Hippocampal formation (tissue), 2 donors: ENCODE results near the gene MYO6.
A peak's percentile ranks its signal among the peaks of the same experiment; 100 is the strongest.

ENCODE experiments used
- DNase-seq, 2 donors: peaks; one replicate each; lab custom pipeline; 2025; lab: John Stamatoyannopoulos, UW

MYO6 gene

DNA sequence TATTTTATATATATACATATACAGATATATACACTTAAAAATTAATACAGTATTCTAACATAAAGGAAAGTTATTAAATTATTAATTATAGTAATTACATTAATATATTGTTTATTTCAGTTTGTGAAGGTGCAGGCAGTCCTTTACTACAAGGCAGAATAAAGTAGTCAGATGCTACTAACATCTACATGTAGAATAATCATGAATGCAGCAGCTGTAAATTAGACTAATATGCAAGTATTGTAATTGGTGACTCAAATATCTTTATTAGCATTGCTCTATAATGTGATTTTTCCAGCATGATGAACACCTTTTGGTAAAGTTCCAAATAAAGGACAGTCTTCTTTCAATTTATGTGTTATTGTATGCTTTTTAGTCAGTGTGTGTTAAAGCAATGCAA lies 17.3 kb downstream of the MYO6 start:
- no peak for DNase-seq

DNA sequence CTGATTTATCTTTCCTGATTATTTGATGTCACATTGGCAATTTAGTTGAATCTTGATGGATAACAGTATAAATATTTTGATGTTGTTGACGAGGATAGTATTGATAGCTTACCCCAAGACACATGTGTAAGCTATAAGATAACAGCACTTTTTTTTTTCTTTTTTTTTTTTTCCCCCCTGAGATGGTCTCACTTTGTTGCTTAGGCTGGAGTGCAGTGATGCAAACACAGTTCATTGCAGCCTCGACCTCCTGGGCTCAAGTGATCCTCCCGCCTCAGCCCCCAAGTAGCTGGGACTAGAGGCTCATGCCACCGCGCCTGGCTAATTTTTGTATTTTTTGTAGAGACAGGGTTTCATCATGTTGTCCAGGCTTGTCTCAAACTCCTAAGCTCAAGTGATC lies 21.8 kb downstream of the MYO6 start:
- DNase-seq: no peak

DNA sequence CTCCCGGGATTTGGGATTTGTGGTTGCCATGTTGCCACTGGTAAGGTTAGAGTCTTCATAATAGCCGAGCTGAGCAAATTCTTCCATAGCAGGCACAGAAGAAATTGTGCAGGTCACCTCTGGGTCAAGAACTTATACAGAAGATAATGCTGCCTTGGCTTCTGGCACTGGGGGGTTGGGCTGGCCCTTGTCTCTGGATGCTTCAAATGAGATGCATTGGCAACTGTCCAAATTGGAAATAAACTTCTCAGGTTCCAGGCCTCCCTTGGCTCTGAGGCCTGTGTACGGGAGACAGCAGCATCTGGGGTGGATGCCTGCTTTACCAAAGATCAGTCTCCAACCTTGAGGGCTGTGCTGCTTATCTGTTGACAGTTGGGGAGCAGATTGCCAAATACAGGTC lies 26.2 kb downstream of the MYO6 start:
- DNase-seq: no peak

DNA sequence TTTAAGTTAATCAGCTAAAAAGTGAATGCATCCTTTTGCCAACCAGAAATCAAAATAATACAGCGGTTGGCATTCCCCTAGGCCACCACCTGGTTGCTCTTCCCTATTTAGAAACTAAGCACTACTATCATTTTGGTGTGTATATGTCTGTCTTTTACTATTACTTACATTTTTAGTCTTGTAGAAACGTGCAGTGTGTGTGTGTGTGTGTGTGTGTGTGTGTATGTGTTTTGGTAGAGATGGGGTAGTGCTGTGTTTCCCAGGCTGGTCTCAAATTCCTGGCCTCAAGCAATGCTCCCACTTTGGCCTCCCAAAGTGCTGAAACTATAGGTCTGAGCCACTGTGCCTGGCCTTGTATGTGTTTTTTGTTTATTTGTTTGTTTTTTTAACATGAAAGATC lies 27.4 kb downstream of the MYO6 start:
- no peak for DNase-seq

DNA sequence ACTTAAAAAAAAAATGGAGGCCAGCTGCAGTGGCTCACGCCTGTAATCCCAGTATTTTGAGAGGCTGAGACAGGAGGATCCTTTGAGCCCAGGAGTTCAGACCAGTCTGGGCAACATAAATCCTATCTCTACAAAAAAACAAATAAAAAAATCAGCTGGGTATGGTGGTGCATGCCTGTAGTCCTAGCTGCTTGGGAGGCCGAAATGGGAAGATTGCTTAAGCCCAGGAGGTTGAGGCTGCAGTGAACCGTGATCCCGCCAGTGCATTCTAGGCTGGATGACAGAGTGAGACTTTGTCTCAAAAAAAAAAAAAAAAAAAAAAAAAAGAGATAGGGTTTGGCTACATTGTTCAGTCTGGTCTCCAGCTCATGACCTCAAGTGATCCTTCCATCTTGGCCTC lies 29.7 kb downstream of the MYO6 start:
- no peak for DNase-seq

DNA sequence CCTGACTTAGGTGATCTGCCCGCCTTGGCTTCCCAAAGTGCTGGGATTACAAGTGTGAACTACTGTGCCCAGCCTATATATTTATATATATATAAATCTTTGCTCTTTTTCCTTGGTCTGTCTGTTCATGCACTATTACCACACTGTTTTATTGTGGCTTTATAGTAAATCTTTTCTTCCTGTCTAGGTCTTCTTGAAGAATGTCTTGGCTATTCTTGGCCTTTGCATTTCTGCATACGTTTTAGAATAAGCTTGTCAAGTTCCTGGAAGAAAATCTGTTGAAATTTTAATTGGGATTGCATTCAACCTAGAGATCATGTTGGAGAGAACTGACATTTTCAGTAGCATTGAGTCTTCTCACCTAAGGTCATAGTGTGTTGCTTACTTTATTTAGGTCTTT lies 37.1 kb downstream of the MYO6 start:
- no peak for DNase-seq

DNA sequence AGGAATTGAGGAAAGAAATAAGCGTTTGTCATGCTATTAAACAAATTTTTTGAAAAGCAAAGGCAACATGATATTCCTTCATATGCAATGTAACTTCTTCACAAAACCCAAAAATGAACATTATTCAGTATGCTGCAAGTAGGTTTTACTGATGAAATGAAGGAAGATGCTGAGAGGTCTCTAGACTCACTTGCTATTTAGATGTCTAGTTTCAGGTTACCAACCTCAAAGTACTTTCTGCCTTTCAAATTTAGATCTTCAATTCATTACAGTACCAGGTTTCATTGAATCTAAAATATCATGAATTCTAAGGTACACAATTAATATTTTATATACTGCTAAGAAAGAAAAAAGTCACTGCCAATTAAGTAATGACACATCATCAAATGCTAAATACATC lies 39.9 kb downstream of the MYO6 start:
- DNase-seq: no peak

DNA sequence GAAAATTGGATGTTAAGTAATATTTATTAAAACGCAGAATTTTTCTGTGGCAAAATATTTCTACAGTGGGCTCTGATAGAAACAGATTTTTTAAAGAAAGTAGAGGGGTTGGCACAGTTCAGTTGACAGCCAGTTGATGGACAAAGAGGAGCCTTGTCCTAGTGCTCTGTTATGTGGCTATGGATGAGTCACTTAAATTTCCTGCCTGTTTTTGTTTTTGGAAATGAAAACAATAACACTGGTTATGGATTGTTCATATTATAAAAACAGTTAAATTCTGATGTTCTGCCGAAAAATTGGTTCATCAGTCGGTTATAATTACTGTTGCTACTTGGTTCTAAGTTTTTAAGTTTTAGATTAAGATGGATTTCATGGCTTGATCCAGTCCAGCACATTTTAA lies 42.8 kb downstream of the MYO6 start:
- peak in 1 of 2 donors; percentile 71 for DNase-seq

DNA sequence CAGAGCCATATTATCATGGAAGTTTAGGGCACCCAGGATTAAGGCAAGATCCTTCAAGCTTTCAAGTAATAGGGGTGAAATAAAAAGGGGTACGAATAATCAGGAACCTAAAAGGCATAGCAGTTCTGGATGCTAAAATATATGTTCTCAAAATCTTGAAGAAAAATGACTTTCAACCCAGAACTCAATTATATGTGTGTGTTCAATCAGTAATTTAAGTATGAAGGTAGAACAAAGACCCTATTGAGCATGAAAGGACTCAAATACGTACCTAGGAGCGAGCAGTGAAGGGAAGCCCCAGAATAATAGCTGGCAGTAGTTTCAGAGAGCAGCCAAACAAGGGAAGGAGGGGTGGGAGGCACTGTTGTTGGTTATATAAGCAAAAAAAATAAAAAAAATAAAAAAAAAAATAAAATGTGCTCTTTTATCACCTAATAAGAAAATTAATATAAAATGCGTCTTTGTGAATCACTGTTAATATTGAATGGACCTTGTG lies 45.4 kb downstream of the MYO6 start:
- peak in 1 of 2 donors; percentile 39 for DNase-seq

DNA sequence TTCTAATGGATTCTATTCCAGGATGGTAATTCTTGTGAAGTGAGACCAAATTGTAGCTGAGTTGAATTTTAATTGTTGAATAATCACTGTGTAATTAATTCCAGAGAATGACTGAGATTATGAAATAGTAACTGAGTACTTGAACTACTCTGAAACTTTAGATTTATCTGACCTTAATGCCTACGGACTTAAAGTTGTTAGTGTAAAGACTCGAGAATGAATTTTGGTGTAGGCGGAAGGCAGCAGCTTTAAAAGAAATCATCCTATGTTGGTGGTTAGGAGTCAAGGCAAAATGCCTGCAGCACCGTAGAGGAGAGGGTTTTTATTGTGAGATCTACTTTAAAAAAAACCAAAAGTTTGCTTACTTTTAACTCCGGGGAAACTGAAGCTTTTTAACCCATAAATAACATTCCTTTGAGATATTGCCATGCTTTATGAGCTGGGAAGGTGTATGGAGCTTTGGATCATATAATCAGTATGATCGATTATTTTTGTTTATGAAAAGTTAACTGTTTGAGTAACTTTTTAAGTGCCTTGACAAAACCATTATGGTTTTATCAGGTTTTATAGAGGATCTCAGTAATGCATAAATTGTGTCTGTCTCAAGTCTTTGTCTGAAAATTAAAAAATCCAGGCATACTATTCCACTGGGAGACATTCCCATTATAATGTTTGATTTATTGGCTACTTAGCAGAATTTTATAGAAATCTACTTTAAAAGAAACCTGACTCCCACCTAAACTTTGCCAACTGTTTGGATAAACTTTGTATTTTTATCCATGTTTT lies 46.1 kb downstream of the MYO6 start:
- no peak for DNase-seq

DNA sequence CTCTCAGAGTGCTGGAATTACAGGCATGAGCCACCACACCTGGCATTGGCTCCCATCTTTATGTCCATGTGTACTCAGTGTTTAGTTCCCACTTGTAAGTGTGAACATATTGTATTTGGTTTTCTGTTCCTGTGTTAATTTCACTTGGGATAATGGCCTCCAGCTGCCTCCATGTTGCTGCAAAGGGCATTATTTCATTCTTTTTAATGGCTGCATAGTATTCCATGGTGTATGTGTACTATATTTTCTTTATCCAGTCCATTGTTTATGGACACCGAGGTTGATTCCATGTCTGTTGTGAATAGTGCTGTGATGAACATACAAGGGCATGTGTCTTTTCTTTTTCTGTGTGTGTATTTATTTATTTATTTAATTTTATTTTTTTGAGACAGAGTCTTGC lies 47.7 kb downstream of the MYO6 start:
- no peak for DNase-seq

DNA sequence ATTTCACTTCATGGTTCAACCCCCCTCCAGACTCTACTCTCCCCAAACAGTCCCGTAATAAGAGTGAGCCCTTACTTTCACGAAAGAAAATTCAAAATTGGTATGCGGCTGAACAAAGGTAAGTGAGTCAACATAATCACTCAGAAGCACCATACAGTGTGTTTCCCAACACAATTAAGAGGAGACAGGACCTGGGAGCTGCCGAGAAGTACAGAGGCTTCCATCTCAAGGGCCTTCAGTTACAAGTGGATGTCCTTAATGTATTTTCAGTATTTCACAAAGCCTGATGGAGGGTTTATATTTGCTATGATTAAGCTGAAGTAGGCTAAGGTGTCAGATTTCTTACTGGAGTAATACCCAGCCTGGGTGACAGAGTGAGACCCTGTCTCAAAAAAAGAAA lies 51.1 kb downstream of the MYO6 start:
- DNase-seq: no peak

DNA sequence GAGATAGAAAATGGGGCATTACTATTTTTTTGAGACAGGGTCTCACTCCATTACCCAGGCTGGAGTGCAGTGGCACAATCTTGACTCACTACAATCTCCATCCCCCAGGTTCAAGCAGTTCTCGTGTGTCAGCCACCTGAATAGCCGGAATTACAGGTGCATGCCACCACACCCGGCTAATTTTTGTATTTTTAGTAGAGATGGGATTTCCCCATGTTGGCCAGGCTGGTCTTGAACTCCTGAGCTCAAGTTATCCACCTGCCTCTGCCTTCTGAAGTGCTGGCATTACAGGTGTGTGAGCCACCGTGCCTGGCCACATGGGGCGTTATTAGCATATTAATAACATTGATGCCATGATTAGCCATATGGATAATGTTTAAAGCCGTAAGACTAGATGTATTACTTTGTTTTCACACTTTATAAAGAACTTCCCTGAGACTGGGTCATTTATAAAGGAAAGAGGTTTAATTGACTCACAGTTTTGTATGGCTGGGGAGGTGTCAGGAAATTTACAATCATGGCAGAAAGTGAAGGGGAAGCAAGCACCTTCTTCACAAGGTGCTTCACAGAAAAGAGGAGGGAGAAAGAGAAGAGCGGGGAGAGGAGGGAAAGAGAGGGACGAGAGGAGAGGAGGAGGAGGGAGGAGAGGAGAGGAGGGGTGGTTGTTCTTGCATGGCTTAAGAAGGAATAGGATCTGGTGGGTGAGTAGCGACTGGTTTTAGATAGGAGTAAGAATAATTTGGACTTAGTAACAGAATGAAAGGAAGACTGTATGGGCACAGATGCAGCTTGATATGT lies 51.9 kb downstream of the MYO6 start:
- no peak for DNase-seq

DNA sequence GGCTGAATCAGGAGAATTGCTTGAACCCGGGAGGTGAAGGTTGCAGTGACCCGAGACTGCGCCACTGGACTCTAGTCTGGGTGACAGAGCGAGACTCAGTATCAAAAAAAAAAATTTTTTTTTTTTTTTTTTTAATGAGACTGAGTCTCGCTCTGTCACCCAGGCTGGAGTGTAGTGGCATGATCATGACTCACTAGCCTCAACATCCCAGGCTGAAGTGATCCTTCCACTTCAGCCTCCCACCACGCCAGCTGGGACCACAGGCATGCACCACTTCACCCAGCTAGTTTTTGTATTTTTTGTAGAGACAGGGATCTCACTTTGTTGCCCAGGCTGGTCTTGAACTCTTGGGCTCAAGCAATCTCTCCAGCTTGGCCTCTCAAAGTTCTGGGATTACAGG lies 53.3 kb downstream of the MYO6 start:
- DNase-seq: no peak

DNA sequence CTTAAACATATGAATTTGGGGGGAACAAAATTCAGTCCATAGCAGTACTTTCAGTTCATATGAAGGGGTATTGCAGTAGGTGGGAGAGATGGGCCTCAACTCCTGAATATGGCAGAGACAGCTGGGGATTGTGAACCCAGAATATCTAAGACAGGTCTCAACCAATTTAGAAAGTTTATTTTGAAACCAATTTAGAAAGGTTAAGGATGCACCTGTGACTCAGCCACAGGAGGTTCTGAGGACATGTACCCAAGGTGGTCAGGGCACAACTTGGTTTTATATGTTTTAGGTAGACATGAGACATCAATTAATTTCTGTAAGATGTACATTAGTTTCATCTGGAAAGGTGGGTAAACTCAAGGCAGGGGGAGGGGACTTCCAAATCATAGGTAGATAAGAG lies 59.5 kb downstream of the MYO6 start:
- no peak for DNase-seq

DNA sequence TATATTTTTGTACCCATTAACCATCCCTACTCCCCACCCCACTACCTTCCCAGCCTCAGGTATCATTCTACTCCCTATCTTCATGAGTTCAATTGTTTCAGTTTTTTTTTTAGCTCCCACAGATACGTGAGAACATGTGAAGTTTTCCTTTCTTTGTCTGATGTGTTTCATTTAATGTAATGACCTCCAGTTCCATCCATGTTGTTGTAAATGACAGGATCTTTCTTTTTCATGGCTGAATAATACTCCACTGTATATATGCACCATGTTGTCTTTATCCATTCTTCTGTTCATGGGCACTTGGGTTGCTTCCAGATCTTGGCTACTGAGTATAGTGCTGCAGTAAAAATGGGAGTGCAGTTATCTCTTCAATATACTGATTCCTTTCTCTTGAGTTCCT lies 63.5 kb downstream of the MYO6 start:
- DNase-seq: no peak

DNA sequence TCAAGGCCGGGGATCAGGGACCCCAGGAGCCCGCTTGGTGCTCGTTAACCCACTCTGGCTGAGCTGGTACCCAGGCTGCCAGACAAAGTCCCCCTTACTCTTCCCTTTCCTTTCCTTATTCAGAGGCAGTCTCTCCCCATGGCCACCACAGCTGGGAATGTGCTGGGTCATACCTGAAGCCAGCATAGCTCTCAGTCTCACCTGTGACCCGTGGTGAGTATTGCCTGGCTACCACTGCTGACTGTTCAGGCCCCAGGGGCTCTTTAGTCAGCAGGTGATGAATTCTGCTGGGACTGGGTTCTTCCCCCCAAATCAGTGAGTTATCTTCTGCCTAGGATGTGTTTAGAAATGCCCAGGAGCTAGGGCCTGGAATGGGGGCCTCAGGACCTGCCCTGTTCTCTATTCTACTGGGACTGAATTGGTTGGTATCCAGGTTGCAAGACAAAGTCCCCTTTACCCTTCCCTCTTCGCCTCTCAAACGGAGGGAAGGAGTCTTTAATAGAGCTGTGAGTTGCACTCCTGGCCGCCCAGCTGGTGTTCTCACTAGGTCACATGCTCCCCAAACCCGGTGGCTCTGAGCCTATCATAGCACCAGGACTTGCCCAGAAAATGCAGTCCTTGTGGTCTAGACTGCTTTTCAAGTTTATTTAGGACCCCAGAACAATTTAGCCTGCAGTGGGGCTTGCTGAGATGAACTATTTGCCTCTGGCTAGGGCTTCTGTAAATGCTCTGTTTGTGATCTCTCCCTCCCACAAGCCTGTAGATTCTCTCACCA lies 64.6 kb downstream of the MYO6 start:
- DNase-seq: no peak

DNA sequence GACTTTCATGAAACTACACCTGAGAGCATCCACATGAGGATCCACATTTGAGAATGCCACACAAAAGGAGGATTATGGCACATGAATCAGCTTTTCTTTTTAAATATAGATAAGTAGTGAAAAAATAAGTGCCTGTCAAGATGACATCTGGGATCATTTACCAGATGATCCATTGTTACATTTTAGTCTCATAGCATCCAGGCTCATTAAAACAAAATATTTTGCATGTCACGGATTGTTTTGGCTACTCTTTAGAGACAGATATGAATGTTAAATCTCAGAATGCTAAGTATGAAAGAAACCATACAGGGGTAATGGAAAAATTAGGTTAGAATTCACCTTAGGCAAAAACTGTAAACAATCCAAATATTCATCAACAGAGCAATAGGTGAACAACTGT lies 66.7 kb downstream of the MYO6 start:
- no peak for DNase-seq

DNA sequence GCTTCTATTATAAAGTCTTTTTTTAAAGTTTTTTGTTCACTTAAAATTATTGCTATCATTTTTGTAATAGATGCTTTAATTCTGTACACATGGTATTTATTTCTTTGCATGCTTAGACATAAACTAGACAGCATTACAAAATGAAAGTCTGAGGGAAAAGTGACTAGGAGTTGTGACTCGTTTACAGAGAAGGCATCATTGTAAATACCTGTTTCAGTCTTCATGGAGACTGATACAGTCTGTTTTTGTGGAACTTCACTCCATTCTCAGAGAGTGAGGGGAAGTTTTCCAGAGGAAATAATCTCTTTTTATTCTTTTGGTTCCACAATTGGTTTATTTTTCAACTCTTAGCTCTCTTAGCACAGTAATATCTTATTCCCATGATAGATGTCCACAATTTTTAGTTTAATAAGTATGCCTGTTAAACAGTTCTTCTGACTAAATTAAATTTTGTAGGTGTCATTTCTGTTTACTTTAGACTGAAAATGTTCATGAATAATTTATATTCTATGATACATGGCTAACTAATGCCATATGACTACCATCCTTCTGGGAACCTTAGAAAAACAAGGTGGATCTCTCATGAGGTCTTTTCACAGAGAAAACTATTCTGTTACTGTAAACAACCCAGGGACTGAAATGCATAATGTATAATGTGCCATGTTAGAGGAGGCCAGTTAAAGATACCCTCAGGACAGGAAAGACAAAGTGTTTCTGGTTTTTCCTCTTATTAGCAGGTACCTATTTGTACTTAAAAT lies 69.2 kb downstream of the MYO6 start:
- DNase-seq: no peak

DNA sequence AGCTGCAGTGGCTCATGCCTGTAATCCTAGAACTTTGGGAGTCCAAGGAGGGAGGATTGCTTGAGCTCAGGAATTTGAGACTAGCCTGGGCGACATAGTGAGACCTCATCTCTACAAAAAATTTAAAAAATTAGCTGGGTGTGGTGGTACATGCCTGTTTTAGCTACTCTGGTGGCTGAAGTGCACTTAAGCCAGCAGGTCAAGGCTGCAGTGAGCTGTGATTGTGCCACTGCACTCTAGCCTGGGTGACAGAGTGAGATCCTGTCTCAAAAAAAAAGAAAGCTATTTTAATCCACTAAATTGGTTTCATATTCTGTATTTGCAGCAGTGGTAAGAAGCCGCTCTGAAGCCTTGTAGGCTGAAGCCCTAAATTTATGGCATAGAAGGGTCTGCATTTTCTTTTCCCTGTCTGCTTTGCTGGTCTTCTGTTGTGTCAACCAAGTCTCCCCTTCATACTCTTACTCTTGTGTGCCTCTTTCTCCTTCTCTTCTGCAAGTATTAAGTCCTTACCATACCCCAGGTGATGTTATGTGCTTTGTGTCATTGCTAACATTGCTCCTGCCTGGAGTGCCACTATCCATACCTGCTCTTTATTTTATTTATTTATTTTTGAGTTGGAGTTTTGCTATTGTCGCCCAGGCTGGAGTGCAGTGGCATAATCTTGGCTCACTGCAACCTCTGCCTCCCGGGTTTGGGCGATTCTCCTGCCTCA lies 70.9 kb downstream of the MYO6 start:
- no peak for DNase-seq

DNA sequence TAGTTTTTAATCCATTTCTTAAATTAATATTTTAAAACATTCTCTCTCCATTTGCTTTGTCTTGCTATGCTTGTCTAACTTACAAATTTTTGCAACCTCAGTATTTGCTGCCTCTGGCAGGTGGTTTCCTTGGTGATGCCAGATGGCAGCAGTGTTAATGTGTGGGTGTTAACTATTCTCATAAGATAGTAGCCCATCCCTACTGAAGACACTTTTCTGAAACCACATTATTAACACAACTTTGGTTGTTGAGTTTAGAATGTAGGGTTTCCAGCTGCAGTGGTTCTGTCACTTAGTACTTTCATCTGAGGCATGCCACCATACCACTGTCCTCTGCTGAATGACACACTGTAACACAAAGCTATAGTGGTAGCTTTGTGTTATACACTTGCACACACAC lies 75.1 kb downstream of the MYO6 start:
- no peak for DNase-seq
